Cardiac muscle cell (in vitro differentiated cells and primary cell): ENCODE measurements around the gene ZBTB43. TPM values are rescaled to one million over a fixed set of nuclear protein-coding genes. Genes with fewer than 3 reads are reported as not detected.
A peak's percentile ranks its signal among the peaks of the same experiment; 100 is the strongest.

Experiments used
- DNase-seq, 2 donors: peaks; one replicate each; pipeline versions ENCODE4 v3.0.0 to v3.0.0-alpha.2; 2010 to 2017; ENCODE audit warnings: low read depth in 1 of 2, low spot score in 1 of 2
- H3K27ac ChIP-seq: fragments of 200-600 bp; sonication (generic); 2 replicates; pipeline ENCODE4 v1.5.1; 2016
- H3K27me3 ChIP-seq: fragments of 200-600 bp; sonication (generic); 2 replicates; pipeline ENCODE4 v1.6.0; 2016; ENCODE audit warnings: control low read depth
- H3K36me3 ChIP-seq: fragments of 200-600 bp; sonication (generic); 2 replicates; pipeline ENCODE4 v1.5.1; 2016; ENCODE audit warnings: control low read depth
- H3K4me1 ChIP-seq: fragments of 200-600 bp; sonication (generic); 2 replicates; pipeline ENCODE4 v1.8.1; 2017; ENCODE audit warnings: low read depth, mild to moderate bottlenecking, mixed run types
- H3K4me3 ChIP-seq: fragments of 200-600 bp; sonication (generic); 2 replicates; pipeline ENCODE4 v1.5.1; 2016; ENCODE audit warnings: mild to moderate bottlenecking
- H3K9me3 ChIP-seq: fragments of 200-600 bp; sonication (generic); 2 replicates; pipeline ENCODE4 v1.5.1; 2017; ENCODE audit warnings: low read depth, mild to moderate bottlenecking, control low read depth
- polyA plus RNA-seq: library from polyadenylated mRNA; unstranded; fragments of >200 nt; fragmentation: Nextera tagmentation; extraction: Ambion mirVana; gene quantifications from 2 replicates; pipeline ENCODE4 v1.2.1, GENCODE V29; 2016
- total RNA-seq: library from RNA; depleted of rRNA; stranded (reverse); fragments of >200 nt; gene quantifications from 2 replicates; pipeline ENCODE4 v1.2.3, GENCODE V29; 2016
- TF ChIP-seq, protein P1 (sequence below): IDR thresholded peaks from 2 replicates; pipeline ENCODE4 v1.5.1; 2012; ENCODE audit warnings: low read depth, mild to moderate bottlenecking, low read length

Gene ZBTB43
- total and polyA plus RNA-seq, 2 experiments from 2014 or later, result 17.6 to 18.6 TPM

GRCh38 chr9:126833710-126834345 lies 29.0 kb downstream of the ZBTB43 start:
- H3K27me3 ChIP-seq, result no peaks in the 10 kb centered on the region
- TF ChIP-seq, protein P1, sequence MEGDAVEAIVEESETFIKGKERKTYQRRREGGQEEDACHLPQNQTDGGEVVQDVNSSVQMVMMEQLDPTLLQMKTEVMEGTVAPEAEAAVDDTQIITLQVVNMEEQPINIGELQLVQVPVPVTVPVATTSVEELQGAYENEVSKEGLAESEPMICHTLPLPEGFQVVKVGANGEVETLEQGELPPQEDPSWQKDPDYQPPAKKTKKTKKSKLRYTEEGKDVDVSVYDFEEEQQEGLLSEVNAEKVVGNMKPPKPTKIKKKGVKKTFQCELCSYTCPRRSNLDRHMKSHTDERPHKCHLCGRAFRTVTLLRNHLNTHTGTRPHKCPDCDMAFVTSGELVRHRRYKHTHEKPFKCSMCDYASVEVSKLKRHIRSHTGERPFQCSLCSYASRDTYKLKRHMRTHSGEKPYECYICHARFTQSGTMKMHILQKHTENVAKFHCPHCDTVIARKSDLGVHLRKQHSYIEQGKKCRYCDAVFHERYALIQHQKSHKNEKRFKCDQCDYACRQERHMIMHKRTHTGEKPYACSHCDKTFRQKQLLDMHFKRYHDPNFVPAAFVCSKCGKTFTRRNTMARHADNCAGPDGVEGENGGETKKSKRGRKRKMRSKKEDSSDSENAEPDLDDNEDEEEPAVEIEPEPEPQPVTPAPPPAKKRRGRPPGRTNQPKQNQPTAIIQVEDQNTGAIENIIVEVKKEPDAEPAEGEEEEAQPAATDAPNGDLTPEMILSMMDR, result no peak
- DNase-seq, result no peak
- H3K4me3 ChIP-seq, result no peak overlapping the region
- H3K36me3 ChIP-seq, result peaks cover 25% of the 10 kb centered on the region
- peaks cover 17% of the 10 kb centered on the region for H3K4me1 ChIP-seq
- H3K27ac ChIP-seq, result no peak overlapping the region
- H3K9me3 ChIP-seq, result no peaks in the 10 kb centered on the region

DNA sequence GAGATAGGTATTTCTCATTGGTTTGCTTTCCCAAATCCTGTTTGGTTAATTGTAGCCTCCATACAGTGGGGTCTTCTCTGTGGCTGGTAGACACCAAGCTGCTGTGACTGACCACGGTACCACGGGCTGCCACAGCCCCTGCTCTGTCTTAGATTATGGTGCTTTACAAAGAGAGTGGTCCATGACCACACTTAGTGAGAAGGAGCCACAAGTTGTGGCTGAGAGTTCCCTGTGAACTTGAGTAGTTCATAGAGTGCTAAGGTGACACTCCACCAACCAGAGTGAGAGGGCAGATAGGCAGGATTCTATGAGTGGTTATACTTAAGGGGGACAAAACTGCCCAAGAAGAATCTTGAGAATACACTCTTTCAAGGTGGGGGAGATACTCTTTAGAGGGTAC lies 29.8 kb downstream of the ZBTB43 start:
- H3K36me3 ChIP-seq, result peaks cover 25% of the 10 kb centered on the region
- DNase-seq, result no peak
- H3K27ac ChIP-seq, result no peak overlapping the region
- no peaks in the 10 kb centered on the region for H3K27me3 ChIP-seq
- peaks cover 17% of the 10 kb centered on the region for H3K4me1 ChIP-seq
- TF ChIP-seq, protein P1, result no peak
- H3K9me3 ChIP-seq, result no peaks in the 10 kb centered on the region
- no peak overlapping the region for H3K4me3 ChIP-seq

DNA sequence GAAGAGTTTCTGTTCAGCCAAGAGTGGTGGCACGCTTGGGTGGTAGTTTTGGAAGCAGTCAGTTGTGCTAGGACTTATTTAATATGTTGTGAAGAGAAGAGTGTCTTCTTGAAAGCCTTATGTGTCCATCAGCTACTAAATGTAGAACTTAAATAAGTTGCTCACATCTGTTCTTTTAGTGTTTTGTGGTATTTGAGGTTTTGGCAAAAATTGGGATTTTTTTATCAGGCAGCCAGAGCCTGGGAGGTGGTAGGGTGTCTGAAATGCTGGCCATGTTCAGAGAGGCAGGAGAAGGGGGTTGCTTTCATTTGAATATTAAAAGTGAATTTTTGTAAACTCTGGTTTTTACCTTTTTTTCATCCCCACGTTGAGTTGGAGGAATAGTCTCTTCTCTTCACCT lies 31.4 kb downstream of the ZBTB43 start:
- Histone ChIP-seq H3K4me1 (peaks cover 17% of the 10 kb centered on the region), H3K4me3 (no peak overlapping the region), H3K36me3 (peaks cover 25% of the 10 kb centered on the region), H3K9me3 (no peaks in the 10 kb centered on the region), H3K27ac (no peak overlapping the region), H3K27me3 (no peaks in the 10 kb centered on the region)
- peak in 1 of 2 donors; percentile 31 for DNase-seq
- TF ChIP-seq, protein P1, result no peak

- no peak for DNase-seq
- Histone ChIP-seq H3K36me3 (peaks cover 16% of the 10 kb centered on the region), H3K9me3 (no peaks in the 10 kb centered on the region), H3K4me3 (no peak overlapping the region), H3K4me1 (peaks cover 17% of the 10 kb centered on the region), H3K27me3 (no peaks in the 10 kb centered on the region), H3K27ac (peak overlapping the region; percentile 48)
- TF ChIP-seq, protein P1, result no peak
Measured at GRCh38 chr9:126838055-126838811, 33.4 kb downstream of the ZBTB43 start.

DNA sequence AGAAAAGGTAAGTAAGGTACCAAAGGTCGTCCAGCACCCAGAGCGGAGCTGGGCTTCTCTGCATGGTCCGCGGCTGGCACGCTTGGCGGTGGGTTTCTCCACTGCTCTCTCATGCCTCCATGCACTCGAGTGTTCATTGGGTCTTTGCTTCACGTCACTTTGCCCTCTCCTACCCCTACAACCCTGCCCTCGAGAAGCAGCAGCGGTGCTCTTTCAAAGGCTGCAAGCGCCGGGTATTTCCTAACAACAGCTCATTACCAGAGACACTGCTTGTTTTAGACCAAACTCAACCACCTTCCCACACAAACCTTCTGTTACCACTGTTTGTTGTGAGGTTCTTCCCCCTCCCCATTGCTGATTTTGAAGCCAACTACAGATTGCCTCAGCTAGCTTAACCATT lies 34.1 kb downstream of the ZBTB43 start:
- peak overlapping the region; percentile 48 for H3K27ac ChIP-seq
- no peak overlapping the region for H3K4me3 ChIP-seq
- H3K4me1 ChIP-seq, result peaks cover 14% of the 10 kb centered on the region
- H3K27me3 ChIP-seq, result no peaks in the 10 kb centered on the region
- DNase-seq, result no peak
- peaks cover 9% of the 10 kb centered on the region for H3K36me3 ChIP-seq
- TF ChIP-seq, protein P1, result no peak
- H3K9me3 ChIP-seq, result no peaks in the 10 kb centered on the region
